Measurements from ENCODE around the gene LRTM2. TPM values are rescaled to one million over a fixed set of nuclear protein-coding genes. Genes with fewer than 3 reads are reported as not detected.

The LRTM2 gene
- total and polyA plus RNA-seq, 12 donors: 0.06 TPM; not detected in 11

- intact Hi-C loops (cut with DNase I): no loop called here
- TF ChIP-seq POLR2A (IDR thresholded peaks at IDR 0.05) (no peak), CTCF (IDR thresholded peaks at IDR 0.05) (no peak)
- H3K4me3 ChIP-seq: no peak overlapping the region
- H3K9me3 ChIP-seq (replicated peaks in 1 of 3): no peaks in the 10 kb centered on the region
- H3K27ac ChIP-seq: no peak overlapping the region
- no peak for DNase-seq
- peaks cover 0 to 26% of the 10 kb centered on the region in 2 donors for H3K4me1 ChIP-seq (replicated peaks in 1 of 2)
- WGBS, 4 donors: 58 to 65% (median 62%) methylated on average over 2 of the region's 2 CpGs
- H3K27me3 ChIP-seq: no peaks in the 10 kb centered on the region
- H3K36me3 ChIP-seq (replicated peaks in 1 of 2): peaks cover 0 to 44% of the 10 kb centered on the region in 2 donors
Measured at GRCh38 chr12:1782215-1782614, 38.1 kb upstream of the LRTM2 start.

GRCh38 chr12:1787714-1788113 lies 32.7 kb upstream of the LRTM2 start:
- Histone ChIP-seq H3K9me3 (replicated peaks in 1 of 3) (no peaks in the 10 kb centered on the region), H3K27me3 (no peaks in the 10 kb centered on the region), H3K4me1 (replicated peaks in 1 of 2) (peaks cover 0 to 10% of the 10 kb centered on the region in 2 donors), H3K36me3 (replicated peaks in 1 of 2) (peaks cover 0 to 32% of the 10 kb centered on the region in 2 donors), H3K27ac (no peak overlapping the region), H3K4me3 (no peak overlapping the region)
- no peak for TF ChIP-seq CTCF (IDR thresholded peaks at IDR 0.05)
- TF ChIP-seq POLR2A (IDR thresholded peaks at IDR 0.05): no peak
- intact Hi-C loops (cut with DNase I): loop anchor here in 1 of 2 donors (2.0 kb wide), 1 partner anchor 133 kb away; no protein-coding TSS in a partner anchor
- WGBS, 4 donors: 73 to 89% (median 79%) methylated on average over 6 of the region's 6 CpGs
- no peak for DNase-seq

GRCh38 chr12:1790444-1790843 lies 29.9 kb upstream of the LRTM2 start:
- Histone ChIP-seq H3K4me1 (replicated peaks in 1 of 2) (peaks cover 2 to 5% of the 10 kb centered on the region in 2 donors), H3K27ac (no peak overlapping the region), H3K4me3 (no peak overlapping the region), H3K9me3 (replicated peaks in 1 of 3) (no peaks in the 10 kb centered on the region), H3K27me3 (no peaks in the 10 kb centered on the region), H3K36me3 (replicated peaks in 1 of 2) (peaks cover 0 to 18% of the 10 kb centered on the region in 2 donors)
- TF ChIP-seq CTCF (IDR thresholded peaks at IDR 0.05) (no peak), POLR2A (IDR thresholded peaks at IDR 0.05) (no peak)
- WGBS, 4 donors: 64 to 78% (median 69%) methylated on average over 6 to 7 of the region's 7 CpGs
- intact Hi-C loops (cut with DNase I): loop anchor here (2.0 to 10.0 kb wide), 2 partner anchors 138 to 794 kb away; no protein-coding TSS in a partner anchor
- DNase-seq: no peak

- WGBS, 4 donors: 28 to 33% (median 31%) methylated on average over 10 of the region's 10 CpGs
- intact Hi-C loops (cut with DNase I): loop anchor here (2.0 to 10.0 kb wide), 2 partner anchors 138 to 794 kb away; no protein-coding TSS in a partner anchor
- DNase-seq: peak in 6 of 7 donors; percentile 62 to 90 (median 80)
- peaks cover 0 to 10% of the 10 kb centered on the region in 2 donors for H3K36me3 ChIP-seq (replicated peaks in 1 of 2)
- TF ChIP-seq CTCF (IDR thresholded peaks at IDR 0.05) (peak; percentile 44 to 90 (median 86)), POLR2A (IDR thresholded peaks at IDR 0.05) (no peak)
- no peak overlapping the region for H3K27ac ChIP-seq
- H3K4me3 ChIP-seq: no peak overlapping the region
- H3K9me3 ChIP-seq (replicated peaks in 1 of 3): no peaks in the 10 kb centered on the region
- peaks cover 7 to 10% of the 10 kb centered on the region in 2 donors for H3K4me1 ChIP-seq (replicated peaks in 1 of 2)
- H3K27me3 ChIP-seq: no peaks in the 10 kb centered on the region
Measured at GRCh38 chr12:1791104-1791841, 29.1 kb upstream of the LRTM2 start.
